Measurements from ENCODE around the gene UBE2E2.

DNA sequence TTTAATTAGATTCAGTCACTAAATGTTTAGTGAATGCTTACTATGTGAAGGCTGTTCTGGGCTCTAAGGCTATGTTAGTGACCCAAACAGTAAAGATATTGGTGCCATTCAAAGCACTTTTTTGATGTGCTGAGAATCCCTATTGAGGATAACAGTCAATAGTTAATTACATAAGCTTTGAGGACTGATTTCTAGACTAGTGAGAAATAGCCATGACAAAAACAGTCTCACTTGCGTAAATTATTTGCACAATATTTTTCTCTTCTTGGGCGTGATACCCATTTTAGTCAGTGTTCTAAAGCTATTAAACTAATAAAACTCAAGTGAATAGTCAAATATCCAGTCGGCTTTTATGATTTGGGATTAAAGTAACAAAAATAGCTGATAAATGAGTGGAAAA is 74.6 kb downstream of the UBE2E2 start:
- TF ChIP-seq ZNF274 (IDR thresholded peaks at IDR 0.05; ENCODE audit: low read depth, low read length) (no peak), YY1 (IDR thresholded peaks at IDR 0.05; ENCODE audit: insufficient read depth, insufficient read length) (no peak), SUZ12 (IDR thresholded peaks at IDR 0.05; ENCODE audit: extremely low read depth, insufficient read depth, insufficient read length) (no peak)

Data from NT2/D1 (cell line).